ENCODE results near the gene HIBADH.

HIBADH gene

DNA sequence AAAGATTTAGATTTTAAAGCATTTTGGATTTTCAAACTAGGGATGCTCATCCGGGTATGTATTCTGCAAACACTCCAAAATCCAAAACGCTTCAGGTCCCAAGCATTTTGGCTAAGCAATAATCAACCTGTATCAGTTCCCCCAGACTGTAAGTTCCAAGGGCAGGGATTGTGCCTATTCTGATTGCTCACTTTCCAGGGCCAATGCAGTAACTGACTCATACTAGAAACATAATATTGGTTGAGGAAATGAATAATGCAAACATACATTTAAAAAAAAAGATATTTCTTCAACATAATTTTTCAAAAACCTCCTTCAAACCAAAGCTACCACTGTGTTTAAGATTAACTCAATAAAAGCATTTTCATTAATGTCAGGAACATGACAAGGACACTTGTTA, 69.5 kb downstream of the HIBADH start:
- ChIA-PET CTCF (no interaction called here), POLR2A (no interaction called here)
- TF ChIP-seq SUZ12 (IDR thresholded peaks at IDR 0.05) (no peak), FOXA1 (IDR thresholded peaks at IDR 0.05) (no peak), ELF4 (IDR thresholded peaks at IDR 0.05) (no peak), ARNT (IDR thresholded peaks at IDR 0.05) (no peak), CTBP1 (IDR thresholded peaks at IDR 0.05; ENCODE audit: borderline replicate concordance) (no peak), FOXK2 (IDR thresholded peaks at IDR 0.05) (no peak), SP1 (IDR thresholded peaks at IDR 0.05) (no peak)
- TF ChIP-seq, protein P1, sequence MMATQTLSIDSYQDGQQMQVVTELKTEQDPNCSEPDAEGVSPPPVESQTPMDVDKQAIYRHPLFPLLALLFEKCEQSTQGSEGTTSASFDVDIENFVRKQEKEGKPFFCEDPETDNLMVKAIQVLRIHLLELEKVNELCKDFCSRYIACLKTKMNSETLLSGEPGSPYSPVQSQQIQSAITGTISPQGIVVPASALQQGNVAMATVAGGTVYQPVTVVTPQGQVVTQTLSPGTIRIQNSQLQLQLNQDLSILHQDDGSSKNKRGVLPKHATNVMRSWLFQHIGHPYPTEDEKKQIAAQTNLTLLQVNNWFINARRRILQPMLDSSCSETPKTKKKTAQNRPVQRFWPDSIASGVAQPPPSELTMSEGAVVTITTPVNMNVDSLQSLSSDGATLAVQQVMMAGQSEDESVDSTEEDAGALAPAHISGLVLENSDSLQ (IDR thresholded peaks at IDR 0.05) = no peak
- no peak for DNase-seq (ENCODE audit: extremely low spot score)

DNA sequence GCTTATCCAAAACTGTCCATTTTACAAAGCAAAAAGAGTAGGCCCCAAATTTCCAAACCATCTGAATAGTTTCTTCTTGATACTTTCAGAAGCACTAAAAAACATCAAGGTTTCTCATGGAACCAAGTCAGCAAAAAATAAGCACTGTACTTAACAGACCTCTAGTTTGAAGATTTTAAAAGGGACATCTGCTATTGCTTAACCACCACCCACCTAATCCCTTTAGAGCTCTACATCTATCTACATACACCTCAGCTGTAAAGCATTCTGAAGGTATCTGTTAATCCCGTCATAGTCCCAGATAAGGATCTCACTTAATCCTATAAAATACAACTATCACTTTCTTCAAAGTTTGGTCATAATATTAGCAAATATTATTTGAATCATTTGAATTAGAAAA, 72.3 kb downstream of the HIBADH start:
- CTCF ChIA-PET = no interaction called here
- POLR2A ChIA-PET = no interaction called here
- TF ChIP-seq SUZ12 (IDR thresholded peaks at IDR 0.05) (no peak), FOXA1 (IDR thresholded peaks at IDR 0.05) (no peak), FOXM1 (IDR thresholded peaks at IDR 0.05; ENCODE audit: borderline replicate concordance) (no peak), BHLHE40 (IDR thresholded peaks at IDR 0.05; ENCODE audit: borderline replicate concordance) (no peak), FOXK2 (IDR thresholded peaks at IDR 0.05) (no peak), ZNF384 (IDR thresholded peaks at IDR 0.05) (no peak), LEF1 (IDR thresholded peaks at IDR 0.05; ENCODE audit: borderline replicate concordance) (no peak), ELF4 (IDR thresholded peaks at IDR 0.05) (no peak), NFRKB (IDR thresholded peaks at IDR 0.05) (no peak)
- DNase-seq (ENCODE audit: extremely low spot score) = no peak

DNA sequence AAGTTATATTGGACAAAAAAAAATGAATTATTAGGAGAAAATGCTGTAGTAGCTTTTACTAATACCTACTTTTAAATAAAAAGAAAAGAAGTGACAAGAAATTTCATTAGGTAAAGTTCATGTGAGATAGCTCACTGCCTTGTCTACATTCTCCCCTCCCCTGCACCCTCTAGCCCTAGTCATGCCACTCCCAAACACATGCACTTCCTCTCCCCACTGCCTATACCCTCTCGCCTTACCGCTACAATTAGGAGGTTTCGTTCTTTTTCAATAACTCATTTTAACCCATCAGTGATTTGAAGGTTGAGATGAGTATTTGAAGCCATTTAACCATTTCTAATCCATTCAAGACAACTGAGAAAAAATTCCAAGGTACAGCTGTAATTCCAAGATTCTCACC, 75.3 kb downstream of the HIBADH start:
- TF ChIP-seq FOXK2 (IDR thresholded peaks at IDR 0.05) = no peak
- TF ChIP-seq, protein P1 (IDR thresholded peaks at IDR 0.05) = no peak
- no peak for TF ChIP-seq ZNF384 (IDR thresholded peaks at IDR 0.05)
- DNase-seq (ENCODE audit: extremely low spot score) = no peak
- POLR2A ChIA-PET = no interaction called here
- CTCF ChIA-PET = interaction anchor here (0.5 to 1.5 kb wide), 3 partner anchors 19 to 392 kb away, joined by 3 to 6 read pairs (median 3); no protein-coding TSS in a partner anchor

DNA sequence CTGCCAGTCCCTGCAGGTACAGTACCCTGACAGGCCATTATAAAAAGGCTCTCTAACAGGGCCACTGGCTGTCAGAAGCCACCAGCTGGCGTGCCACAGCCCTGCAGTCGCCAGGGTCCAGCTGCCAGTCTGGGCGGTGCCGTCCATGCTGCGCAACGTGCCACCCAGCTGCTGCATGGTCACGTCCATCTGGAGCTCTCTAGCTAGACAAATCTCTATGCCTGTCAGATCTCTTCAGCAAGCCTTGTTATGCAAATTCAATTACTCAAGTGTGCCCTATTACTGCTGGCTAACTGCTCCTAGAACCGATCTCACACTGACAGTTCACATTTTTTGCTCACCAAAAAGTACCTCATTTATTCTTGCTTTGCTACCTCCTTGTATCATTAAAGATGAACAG, 75.9 kb downstream of the HIBADH start:
- ChIA-PET CTCF (interaction anchor here (0.5 to 1.5 kb wide), 2 partner anchors 19 to 334 kb away, joined by 3 to 6 read pairs; no protein-coding TSS in a partner anchor), POLR2A (no interaction called here)
- no peak for DNase-seq (ENCODE audit: extremely low spot score)
- TF ChIP-seq TARDBP (IDR thresholded peaks at IDR 0.05) (no peak), NFRKB (IDR thresholded peaks at IDR 0.05) (no peak), FOXK2 (IDR thresholded peaks at IDR 0.05) (no peak), ELF4 (IDR thresholded peaks at IDR 0.05) (no peak), ARNT (IDR thresholded peaks at IDR 0.05) (no peak), BHLHE40 (IDR thresholded peaks at IDR 0.05; ENCODE audit: borderline replicate concordance) (no peak), FOXA1 (IDR thresholded peaks at IDR 0.05) (no peak), ZNF384 (IDR thresholded peaks at IDR 0.05) (no peak), L3MBTL2 (conservative IDR thresholded peaks at IDR 0.05) (no peak), SP1 (IDR thresholded peaks at IDR 0.05) (no peak), FOXM1 (IDR thresholded peaks at IDR 0.05; ENCODE audit: borderline replicate concordance) (no peak)
- TF ChIP-seq, protein P1 (IDR thresholded peaks at IDR 0.05) = no peak

DNA sequence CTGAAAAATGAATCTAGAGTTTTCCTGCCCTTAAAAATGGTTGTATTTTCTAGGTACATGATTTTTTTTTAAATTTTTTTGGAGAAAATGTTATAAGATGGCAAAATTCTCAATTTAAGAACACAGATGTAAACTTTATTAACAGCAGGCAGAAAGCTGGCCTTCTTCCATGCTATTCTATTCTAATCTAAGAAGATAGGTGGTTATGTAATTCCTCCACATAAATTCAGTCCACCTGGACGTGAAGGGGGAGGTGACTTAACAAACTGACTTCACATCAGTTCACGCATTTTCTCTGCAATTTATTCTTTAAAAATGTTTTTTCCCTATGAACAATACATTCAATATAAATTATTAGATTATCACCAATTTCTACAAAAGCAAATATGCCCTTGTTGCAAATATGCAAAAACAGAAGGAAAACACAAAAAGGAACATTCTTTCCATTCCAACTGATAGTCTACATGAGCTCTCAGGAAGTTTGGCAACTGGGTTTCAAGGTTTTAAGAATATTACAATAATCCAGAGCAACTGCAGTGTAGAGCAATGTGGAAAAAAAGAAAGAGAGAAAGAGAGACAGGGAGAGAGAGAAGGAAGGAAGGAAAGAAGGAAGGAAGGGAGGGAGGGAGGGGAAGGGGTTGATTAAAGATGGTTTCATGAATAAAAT, 76.8 kb downstream of the HIBADH start:
- TF ChIP-seq BHLHE40 (IDR thresholded peaks at IDR 0.05; ENCODE audit: borderline replicate concordance) (no peak), LEF1 (IDR thresholded peaks at IDR 0.05; ENCODE audit: borderline replicate concordance) (no peak), FOXA1 (IDR thresholded peaks at IDR 0.05) (no peak), TARDBP (IDR thresholded peaks at IDR 0.05) (no peak), L3MBTL2 (conservative IDR thresholded peaks at IDR 0.05) (no peak), ELF4 (IDR thresholded peaks at IDR 0.05) (no peak), FOXM1 (IDR thresholded peaks at IDR 0.05; ENCODE audit: borderline replicate concordance) (no peak), HDGF (IDR thresholded peaks at IDR 0.05; ENCODE audit: borderline replicate concordance) (no peak), ARNT (IDR thresholded peaks at IDR 0.05) (no peak), ZNF384 (IDR thresholded peaks at IDR 0.05) (no peak), CTBP1 (IDR thresholded peaks at IDR 0.05; ENCODE audit: borderline replicate concordance) (no peak), FOXK2 (IDR thresholded peaks at IDR 0.05) (no peak)
- TF ChIP-seq, protein P1 (IDR thresholded peaks at IDR 0.05) = no peak
- CTCF ChIA-PET = no interaction called here
- POLR2A ChIA-PET = no interaction called here
- DNase-seq (ENCODE audit: extremely low spot score) = no peak

DNA sequence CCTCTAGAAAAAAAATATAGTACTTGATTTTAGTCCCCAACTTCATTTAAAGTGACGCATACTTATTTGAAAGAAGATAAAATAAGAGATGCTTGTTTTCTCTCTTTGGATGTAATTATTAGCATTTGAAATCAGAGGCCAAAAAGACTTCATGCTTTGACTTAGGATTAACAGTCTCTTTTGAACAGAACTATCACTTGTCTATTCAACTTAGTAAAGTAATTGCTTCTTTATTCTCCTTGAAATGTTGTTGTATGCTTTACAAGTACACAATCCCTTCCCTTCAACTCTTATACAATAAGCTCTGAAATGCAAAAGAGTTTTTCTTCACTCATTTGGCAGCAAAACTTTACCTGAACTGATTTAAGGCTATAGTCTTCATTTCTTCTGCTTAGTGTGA, 80.8 kb downstream of the HIBADH start:
- POLR2A ChIA-PET = no interaction called here
- CTCF ChIA-PET = no interaction called here
- no peak for TF ChIP-seq FOXA1 (IDR thresholded peaks at IDR 0.05)
- TF ChIP-seq SP1 (IDR thresholded peaks at IDR 0.05) = no peak
- no peak for TF ChIP-seq TARDBP (IDR thresholded peaks at IDR 0.05)
- TF ChIP-seq HDGF (IDR thresholded peaks at IDR 0.05; ENCODE audit: borderline replicate concordance) = no peak
- no peak for TF ChIP-seq BHLHE40 (IDR thresholded peaks at IDR 0.05; ENCODE audit: borderline replicate concordance)
- TF ChIP-seq FOXM1 (IDR thresholded peaks at IDR 0.05; ENCODE audit: borderline replicate concordance) = no peak
- TF ChIP-seq NFRKB (IDR thresholded peaks at IDR 0.05) = no peak
- TF ChIP-seq SUZ12 (IDR thresholded peaks at IDR 0.05) = no peak
- TF ChIP-seq L3MBTL2 (conservative IDR thresholded peaks at IDR 0.05) = no peak
- no peak for TF ChIP-seq ARNT (IDR thresholded peaks at IDR 0.05)
- no peak for TF ChIP-seq CTBP1 (IDR thresholded peaks at IDR 0.05; ENCODE audit: borderline replicate concordance)
- TF ChIP-seq, protein P1 (IDR thresholded peaks at IDR 0.05) = no peak
- no peak for TF ChIP-seq FOXK2 (IDR thresholded peaks at IDR 0.05)
- TF ChIP-seq ELF4 (IDR thresholded peaks at IDR 0.05) = no peak
- no peak for TF ChIP-seq LEF1 (IDR thresholded peaks at IDR 0.05; ENCODE audit: borderline replicate concordance)
- no peak for TF ChIP-seq ZNF384 (IDR thresholded peaks at IDR 0.05)
- DNase-seq (ENCODE audit: extremely low spot score) = no peak
